ENCODE measurements around the gene RNASET2.
A peak's percentile ranks its signal among the peaks of the same experiment; 100 is the strongest.
"Not testable (repeated sequence)": the region's sequence is repeated elsewhere in the genome, so short reads cannot be mapped to it uniquely, and the experiment has no call there.

Gene RNASET2

GRCh38 chr6:166970091-166970490 is 13.7 kb upstream of the RNASET2 start:
- no peak for DNase-seq (ENCODE audit: low spot score)

GRCh38 chr6:166969390-166970002 is 13.1 kb upstream of the RNASET2 start:
- no peak for DNase-seq (ENCODE audit: low spot score)

- no peak for DNase-seq (ENCODE audit: low spot score)
Observed at GRCh38 chr6:166966268-166966667, 9.9 kb upstream of the RNASET2 start.

- no peak for DNase-seq (ENCODE audit: low spot score)
Observed at GRCh38 chr6:166960609-166960978, 4.2 kb upstream of the RNASET2 start.

GRCh38 chr6:166959911-166960608 is 3.7 kb upstream of the RNASET2 start:
- DNase-seq (ENCODE audit: low spot score), result no peak

- peak; percentile 60 for DNase-seq (ENCODE audit: low spot score)
Observed at GRCh38 chr6:166958926-166959861, 2.8 kb upstream of the RNASET2 start.

- no peak for DNase-seq (ENCODE audit: low spot score)
Observed at GRCh38 chr6:166957805-166958076, 1.4 kb upstream of the RNASET2 start.

- peak; percentile 35 for DNase-seq (ENCODE audit: low spot score)
Observed at GRCh38 chr6:166957087-166957804, 896 bp upstream of the RNASET2 start.

- no peak for DNase-seq (ENCODE audit: low spot score)
Observed at GRCh38 chr6:166955865-166956443, 396 bp downstream of the RNASET2 start.

- peak; percentile 37 for DNase-seq (ENCODE audit: low spot score)
Observed at GRCh38 chr6:166955121-166955864, 1.1 kb downstream of the RNASET2 start.

GRCh38 chr6:166954118-166954713 is 2.1 kb downstream of the RNASET2 start:
- no peak for DNase-seq (ENCODE audit: low spot score)

- DNase-seq (ENCODE audit: low spot score), result peak; percentile 50
Observed at GRCh38 chr6:166952567-166953486, 3.5 kb downstream of the RNASET2 start.

- no peak for DNase-seq (ENCODE audit: low spot score)
Observed at GRCh38 chr6:166952121-166952520, 4.2 kb downstream of the RNASET2 start.

GRCh38 chr6:166951670-166952060 is 4.7 kb downstream of the RNASET2 start:
- DNase-seq (ENCODE audit: low spot score), result no peak

GRCh38 chr6:166950892-166951669 is 5.3 kb downstream of the RNASET2 start:
- peak; percentile 87 for DNase-seq (ENCODE audit: low spot score)

- DNase-seq (ENCODE audit: low spot score), result peak; percentile 78
Observed at GRCh38 chr6:166950443-166950821, 5.9 kb downstream of the RNASET2 start.

GRCh38 chr6:166949528-166950442 is 6.6 kb downstream of the RNASET2 start:
- no peak for DNase-seq (ENCODE audit: low spot score)

GRCh38 chr6:166948724-166949123 is 7.6 kb downstream of the RNASET2 start:
- DNase-seq (ENCODE audit: low spot score), result not testable (repeated sequence)

Measured in activated CD4-positive, alpha-beta T cell treated with anti-CD3 and anti-CD28 coated beads, Interleukin-2, Interleukin-4, amounts not matched to agents 100 ng/mL and 50 ng/mL, durations not matched to agents 16 hours and 8 hours (primary cell).